Stimulated activated effector memory CD8-positive, alpha-beta T cell treated with anti-CD3 and anti-CD28 coated beads, Interleukin-12 subunit alpha, Interleukin-12 subunit beta, amount 100 ng/mL, for 72 hours (primary cell): Measurements from ENCODE around the gene CAMKMT.

Source experiments
- ATAC-seq: fragments of 150-1000 bp; cut with Tn5 transposase; 2 replicates; pipeline ENCODE4 v1.10.0; 2021
- DNase-seq, 2 donors: peaks; one replicate each; pipeline ENCODE4 v3.0.0; 2021 to 2022; ENCODE audit warnings: low spot score in 2 of 2
- H3K27ac Mint-ChIP-seq: one replicate; pipeline ENCODE4 v1.8.0; 2022; ENCODE audit warnings: mild to moderate bottlenecking, mixed read lengths
- H3K36me3 Mint-ChIP-seq: one replicate; pipeline ENCODE4 v1.8.0; 2022; ENCODE audit warnings: mild to moderate bottlenecking, mixed read lengths
- H3K4me1 Mint-ChIP-seq: one replicate; pipeline ENCODE4 v1.8.0; 2022; ENCODE audit warnings: mixed read lengths
- H3K4me3 Mint-ChIP-seq: one replicate; pipeline ENCODE4 v1.8.0; 2022; ENCODE audit warnings: mild to moderate bottlenecking, mixed read lengths
- H3K9me3 Mint-ChIP-seq: one replicate; pipeline ENCODE4 v1.8.0; 2022; ENCODE audit warnings: mixed read lengths

The CAMKMT gene

DNA sequence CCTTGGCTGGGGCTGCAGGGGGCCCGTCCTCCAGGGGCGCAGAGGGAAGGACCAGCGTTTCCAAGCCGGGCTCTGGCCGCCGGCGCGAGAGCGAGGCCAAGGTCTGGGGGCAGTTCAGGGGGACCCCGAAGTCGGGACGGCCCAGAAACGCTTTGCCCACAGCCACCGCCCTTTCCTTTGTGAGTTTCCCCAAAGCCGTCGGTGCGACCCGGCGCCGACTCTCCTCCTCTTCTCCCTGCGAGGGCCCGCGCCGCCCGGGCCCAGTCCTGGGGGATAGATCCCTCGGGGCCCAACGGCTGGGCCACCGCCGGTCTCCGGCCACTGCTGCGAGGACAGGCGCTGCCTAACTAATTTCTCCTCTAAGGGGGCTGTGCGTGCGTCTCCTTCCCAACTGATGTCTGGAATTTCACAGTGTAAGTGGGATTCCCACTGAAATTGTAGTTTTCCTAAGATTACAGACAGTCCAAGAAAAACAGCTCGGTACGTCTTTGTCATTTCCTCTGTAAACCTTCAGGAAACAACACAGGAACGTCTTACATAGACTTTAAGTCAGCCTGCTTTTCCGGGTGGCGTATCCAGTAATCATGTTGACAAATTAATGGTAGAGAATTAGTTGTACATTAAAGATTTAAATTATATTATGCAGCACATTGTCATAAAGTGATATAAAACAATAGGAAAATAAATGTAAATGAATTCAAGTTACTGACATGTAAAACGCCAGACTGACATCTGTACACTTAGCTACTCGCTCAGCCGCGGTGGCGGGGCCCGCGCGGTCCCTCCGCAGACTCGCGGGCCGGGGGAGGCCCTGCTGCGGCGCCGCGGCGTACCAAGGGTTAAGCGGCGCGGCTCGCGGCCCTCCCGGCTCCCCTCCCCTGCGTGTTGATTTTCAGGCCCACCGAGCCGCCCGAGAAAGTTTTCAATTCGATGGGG lies 440.4 kb downstream of the CAMKMT start:
- H3K4me3 Mint-ChIP-seq, result peak overlapping the region; percentile 26
- no peak for ATAC-seq
- no peaks in the 10 kb centered on the region for H3K4me1 Mint-ChIP-seq
- no peak for DNase-seq
- no peak overlapping the region for H3K27ac Mint-ChIP-seq
- no peaks in the 10 kb centered on the region for H3K36me3 Mint-ChIP-seq
- H3K9me3 Mint-ChIP-seq, result no peaks in the 10 kb centered on the region

DNA sequence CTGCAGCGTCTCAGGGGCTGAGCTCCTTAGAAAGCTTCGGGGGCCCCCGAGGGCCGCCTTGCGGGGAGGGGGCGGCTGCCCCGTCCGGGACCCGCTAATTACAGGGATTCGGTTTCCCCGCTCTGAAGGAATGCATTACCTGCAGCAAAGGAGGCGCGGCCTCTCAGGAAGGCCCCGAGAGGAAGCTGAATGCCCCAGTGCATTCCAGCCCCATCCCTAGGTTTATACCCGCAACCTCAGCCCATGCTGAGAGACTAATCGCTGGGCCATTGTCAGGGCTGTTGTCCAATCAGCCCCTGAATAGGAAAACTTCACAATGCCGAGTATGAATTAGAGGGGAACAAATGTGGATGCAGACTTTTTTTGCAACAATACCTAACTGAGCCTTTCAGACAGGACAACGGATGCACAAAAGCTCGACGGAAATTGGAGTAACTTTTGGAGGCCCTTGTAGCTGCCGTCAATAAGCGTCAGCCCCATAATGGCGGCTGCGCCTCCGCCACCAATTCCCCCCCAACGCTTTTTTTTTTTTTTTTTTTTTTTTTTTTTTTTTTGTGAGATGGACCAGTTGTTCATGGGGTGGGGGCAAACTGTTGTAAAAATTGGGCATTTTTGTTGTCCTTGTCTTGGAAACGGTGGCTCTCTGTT lies 441.2 kb downstream of the CAMKMT start:
- Mint-ChIP-seq H3K27ac (no peak overlapping the region), H3K9me3 (no peaks in the 10 kb centered on the region), H3K36me3 (no peaks in the 10 kb centered on the region), H3K4me1 (no peaks in the 10 kb centered on the region), H3K4me3 (no peak overlapping the region)
- no peak for DNase-seq
- no peak for ATAC-seq

DNA sequence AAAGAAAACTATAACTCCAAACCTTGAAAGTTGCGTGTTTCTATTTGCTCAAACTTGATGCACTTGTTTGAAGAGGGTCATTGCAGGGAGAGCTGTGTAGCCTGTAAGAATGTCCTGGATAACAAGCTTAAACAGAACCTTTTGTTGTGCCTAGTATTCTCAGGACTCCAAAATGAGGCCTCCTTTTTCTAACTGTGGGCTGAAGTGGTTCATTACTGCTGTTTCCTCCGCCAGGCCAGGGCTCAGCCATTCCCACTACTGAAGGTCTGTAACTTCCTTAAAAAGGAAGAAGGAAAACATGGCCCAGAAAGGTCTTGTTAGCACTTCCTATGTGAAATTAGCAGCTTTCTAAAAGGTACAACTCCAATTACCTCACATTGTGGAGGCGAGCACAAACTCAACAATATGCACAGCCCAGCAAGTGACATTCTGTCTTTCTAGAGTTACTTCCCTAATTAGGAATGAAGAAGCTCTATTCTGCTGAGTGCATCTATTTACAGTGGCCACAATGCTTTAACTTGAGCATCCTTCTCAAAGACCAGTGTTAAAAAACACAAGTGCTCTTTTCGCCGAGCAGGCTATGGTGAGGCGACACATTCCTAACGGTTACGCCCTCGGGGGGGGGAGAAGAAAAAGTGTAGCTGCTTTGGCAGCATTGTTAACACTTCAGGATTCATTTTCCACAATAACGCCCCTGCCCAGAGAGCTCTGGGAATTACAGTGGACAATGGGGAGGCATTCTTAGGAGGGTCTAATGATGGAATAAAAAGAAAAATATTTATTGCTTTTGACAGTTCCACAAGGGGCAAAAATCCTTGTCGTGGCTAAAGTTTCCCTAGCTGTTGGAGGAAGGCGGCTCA lies 442.9 kb downstream of the CAMKMT start:
- Mint-ChIP-seq H3K36me3 (no peaks in the 10 kb centered on the region), H3K9me3 (no peaks in the 10 kb centered on the region), H3K27ac (no peak overlapping the region), H3K4me3 (no peak overlapping the region), H3K4me1 (no peaks in the 10 kb centered on the region)
- DNase-seq (no peak), ATAC-seq (no peak)

DNA sequence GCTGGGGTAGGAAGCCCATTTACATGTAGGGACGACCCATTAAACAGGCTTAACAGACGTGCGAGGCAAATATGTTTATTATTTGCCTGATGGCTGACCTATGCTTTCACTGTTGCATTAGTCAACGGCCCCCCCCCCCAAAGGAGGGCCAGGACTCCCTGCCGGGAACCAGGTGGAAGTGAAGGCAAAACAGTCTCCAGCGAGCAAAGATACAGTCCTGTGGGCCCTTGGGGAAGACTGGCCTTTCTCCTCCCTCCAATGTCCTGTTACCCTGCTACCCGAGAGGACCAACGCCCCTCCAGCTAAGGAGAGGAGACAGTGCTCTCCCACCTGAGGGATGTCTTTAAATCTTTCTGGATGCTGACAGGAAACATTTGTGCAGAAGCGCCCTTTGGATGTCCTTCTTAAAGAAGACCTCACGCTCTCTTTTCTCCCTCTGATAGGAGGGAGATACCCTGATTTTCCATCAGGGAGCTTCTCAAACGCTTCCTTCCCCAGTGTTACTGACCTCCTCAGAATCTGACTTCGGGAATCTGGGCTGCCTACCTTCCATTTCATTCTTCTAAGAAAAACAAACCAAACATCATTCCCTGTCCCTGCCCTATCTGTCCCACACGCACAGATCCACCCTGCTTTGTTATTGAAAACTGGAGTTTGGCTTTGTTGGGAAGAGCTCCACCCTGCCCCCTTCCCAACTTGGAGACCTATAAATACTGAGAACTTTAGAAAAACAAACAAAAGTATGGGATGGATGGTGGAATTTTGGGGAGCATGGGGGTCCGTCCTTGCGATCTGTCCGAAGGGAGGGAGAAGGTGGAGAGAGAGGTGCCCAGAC lies 443.9 kb downstream of the CAMKMT start:
- ATAC-seq, result no peak
- H3K4me3 Mint-ChIP-seq, result no peak overlapping the region
- no peak overlapping the region for H3K27ac Mint-ChIP-seq
- DNase-seq, result no peak
- H3K36me3 Mint-ChIP-seq, result no peaks in the 10 kb centered on the region
- no peaks in the 10 kb centered on the region for H3K9me3 Mint-ChIP-seq
- no peaks in the 10 kb centered on the region for H3K4me1 Mint-ChIP-seq

DNA sequence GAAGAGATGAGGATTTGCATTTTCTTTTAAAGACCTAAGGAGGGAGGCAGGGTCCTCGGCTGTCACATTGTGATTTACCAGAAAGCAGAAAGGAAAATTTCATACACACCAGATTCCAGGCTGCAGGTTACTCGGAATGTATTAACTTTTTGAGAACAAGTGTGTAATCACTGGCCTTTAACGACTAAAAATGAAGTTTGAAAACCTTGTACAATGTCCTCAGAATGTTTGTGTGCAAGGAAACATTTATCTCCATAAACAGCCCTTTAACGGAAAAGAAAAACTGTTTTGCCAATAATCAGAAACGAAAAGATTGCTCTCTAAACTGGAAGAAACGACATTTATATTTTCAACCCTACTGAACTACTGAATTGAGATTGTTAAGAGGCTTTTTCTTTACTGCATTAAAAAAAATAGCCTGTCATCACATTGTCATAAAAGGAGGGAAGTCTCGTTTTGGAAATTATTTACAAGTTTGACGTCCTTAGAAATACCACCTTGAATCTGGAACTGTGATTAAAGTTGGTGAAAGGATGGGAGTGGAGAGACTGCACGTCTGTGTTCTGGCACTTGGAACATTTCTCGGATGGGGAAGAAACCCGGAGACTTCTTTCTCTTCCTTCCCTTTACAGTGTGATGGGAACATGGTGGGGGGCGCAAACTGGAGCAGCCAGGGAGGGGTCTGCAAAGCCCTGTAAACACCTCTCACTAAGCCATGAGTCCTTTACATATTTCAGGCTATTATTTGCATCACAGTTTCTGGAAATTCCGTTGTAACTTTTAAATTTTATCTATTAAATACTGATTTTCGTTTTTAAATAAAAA lies 445.7 kb downstream of the CAMKMT start:
- no peaks in the 10 kb centered on the region for H3K9me3 Mint-ChIP-seq
- DNase-seq (no peak), ATAC-seq (no peak)
- no peaks in the 10 kb centered on the region for H3K36me3 Mint-ChIP-seq
- H3K4me3 Mint-ChIP-seq, result no peak overlapping the region
- H3K4me1 Mint-ChIP-seq, result no peaks in the 10 kb centered on the region
- no peak overlapping the region for H3K27ac Mint-ChIP-seq

DNA sequence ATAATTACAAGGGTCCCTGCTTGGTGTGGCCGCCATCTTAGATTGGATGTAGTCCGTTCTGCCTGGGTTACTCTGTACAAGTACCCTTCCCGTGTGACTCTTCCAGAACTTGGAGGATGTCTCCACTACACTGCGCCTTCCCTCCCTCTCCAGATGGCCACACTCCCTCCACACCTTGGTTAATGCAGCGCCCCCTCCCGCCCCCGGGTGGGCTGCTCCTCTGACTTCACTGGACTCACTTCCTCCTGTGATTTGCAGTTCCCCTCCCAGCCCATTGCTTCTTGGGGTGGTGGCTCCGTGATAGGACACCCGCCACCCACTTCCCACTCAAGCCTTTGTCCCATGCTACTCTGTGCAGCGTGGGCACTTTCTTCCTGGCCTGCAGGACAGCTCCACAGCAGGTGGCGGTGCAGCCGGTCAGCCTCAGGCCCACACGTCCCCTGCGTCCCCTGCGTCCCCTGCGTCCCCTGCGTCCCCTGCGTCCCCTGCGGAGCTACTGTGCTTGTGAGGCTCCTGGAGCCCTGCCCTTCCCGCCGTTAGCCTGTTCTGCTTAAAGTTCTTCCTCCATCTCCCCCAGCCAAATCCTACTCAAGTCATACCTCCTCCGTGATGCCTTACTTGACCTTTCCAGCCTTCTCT lies 449.3 kb downstream of the CAMKMT start:
- H3K4me3 Mint-ChIP-seq, result no peak overlapping the region

GRCh38 chr2:44813165-44813564 lies 451.4 kb downstream of the CAMKMT start:
- no peak for ATAC-seq
- H3K36me3 Mint-ChIP-seq, result no peaks in the 10 kb centered on the region

More for the DNA sequence above, 449.3 kb downstream of the CAMKMT start:
- Mint-ChIP-seq H3K27ac (no peak overlapping the region), H3K36me3 (no peaks in the 10 kb centered on the region), H3K9me3 (no peaks in the 10 kb centered on the region), H3K4me1 (no peaks in the 10 kb centered on the region)
- peak; percentile 31 for ATAC-seq
- DNase-seq, result no peak

GRCh38 chr2:44813658-44814057 lies 451.9 kb downstream of the CAMKMT start:
- no peak for DNase-seq
- H3K9me3 Mint-ChIP-seq, result no peaks in the 10 kb centered on the region
- ATAC-seq, result no peak
- H3K27ac Mint-ChIP-seq, result no peak overlapping the region
- H3K4me3 Mint-ChIP-seq, result no peak overlapping the region
- H3K4me1 Mint-ChIP-seq, result no peaks in the 10 kb centered on the region
- H3K36me3 Mint-ChIP-seq, result no peaks in the 10 kb centered on the region

More at GRCh38 chr2:44813165-44813564, 451.4 kb downstream of the CAMKMT start:
- no peak for DNase-seq
- H3K4me3 Mint-ChIP-seq, result no peak overlapping the region
- no peak overlapping the region for H3K27ac Mint-ChIP-seq
- H3K9me3 Mint-ChIP-seq, result no peaks in the 10 kb centered on the region
- H3K4me1 Mint-ChIP-seq, result no peaks in the 10 kb centered on the region

DNA sequence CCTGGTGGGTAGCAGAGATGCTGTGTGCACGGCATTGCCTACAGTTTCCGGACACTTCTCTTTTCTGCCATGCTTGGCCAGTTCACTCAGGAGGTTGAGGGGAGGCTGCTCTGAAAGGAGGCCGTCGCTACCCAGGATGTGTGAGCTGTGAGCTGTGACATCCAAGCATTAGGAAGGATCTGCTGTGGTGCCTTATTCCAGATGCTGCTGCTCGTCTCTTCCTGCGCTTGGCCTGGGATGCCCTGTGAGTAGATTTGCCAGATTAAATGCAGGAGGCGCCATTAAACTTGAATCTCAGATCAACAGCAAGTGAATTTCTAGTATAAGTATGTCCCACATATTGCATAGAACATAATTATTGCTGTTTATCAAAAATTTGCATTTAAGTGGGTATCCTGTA lies 455.5 kb downstream of the CAMKMT start:
- Mint-ChIP-seq H3K27ac (no peak overlapping the region), H3K9me3 (no peaks in the 10 kb centered on the region), H3K4me3 (no peak overlapping the region), H3K36me3 (no peaks in the 10 kb centered on the region), H3K4me1 (no peaks in the 10 kb centered on the region)
- ATAC-seq (no peak), DNase-seq (no peak)

GRCh38 chr2:44817673-44818335 lies 456.1 kb downstream of the CAMKMT start:
- no peaks in the 10 kb centered on the region for H3K4me1 Mint-ChIP-seq
- H3K36me3 Mint-ChIP-seq, result no peaks in the 10 kb centered on the region
- H3K27ac Mint-ChIP-seq, result no peak overlapping the region
- ATAC-seq (no peak), DNase-seq (no peak)
- H3K9me3 Mint-ChIP-seq, result no peaks in the 10 kb centered on the region
- no peak overlapping the region for H3K4me3 Mint-ChIP-seq

GRCh38 chr2:44819061-44819460 lies 457.3 kb downstream of the CAMKMT start:
- DNase-seq, result no peak
- no peaks in the 10 kb centered on the region for H3K4me1 Mint-ChIP-seq
- H3K9me3 Mint-ChIP-seq, result no peaks in the 10 kb centered on the region
- H3K36me3 Mint-ChIP-seq, result no peaks in the 10 kb centered on the region
- no peak overlapping the region for H3K27ac Mint-ChIP-seq
- no peak for ATAC-seq
- H3K4me3 Mint-ChIP-seq, result no peak overlapping the region

GRCh38 chr2:44821500-44821899 lies 459.8 kb downstream of the CAMKMT start:
- Mint-ChIP-seq H3K4me3 (no peak overlapping the region), H3K4me1 (no peaks in the 10 kb centered on the region), H3K9me3 (no peaks in the 10 kb centered on the region), H3K27ac (no peak overlapping the region), H3K36me3 (no peaks in the 10 kb centered on the region)
- DNase-seq, result no peak
- no peak for ATAC-seq

DNA sequence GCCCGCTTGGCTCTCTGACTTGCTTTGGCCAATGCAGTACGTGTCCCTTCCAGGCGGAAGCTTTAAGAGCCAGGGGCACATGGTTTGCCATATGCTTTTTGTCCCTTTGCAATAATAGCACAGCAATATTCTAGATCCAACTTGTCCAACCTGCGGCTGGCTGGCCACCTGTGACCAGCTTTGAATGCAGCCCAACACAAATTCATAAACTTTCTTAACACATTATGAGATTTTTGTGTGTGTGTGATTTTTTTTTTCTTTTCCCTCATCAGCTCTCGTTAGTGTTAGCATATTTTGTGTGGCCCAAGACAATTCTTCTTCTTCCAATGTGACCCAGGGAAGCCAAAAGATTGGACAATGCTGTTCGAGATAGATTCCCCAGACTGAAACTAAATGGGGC lies 460.4 kb downstream of the CAMKMT start:
- no peaks in the 10 kb centered on the region for H3K36me3 Mint-ChIP-seq

More for the DNA sequence above, 460.4 kb downstream of the CAMKMT start:
- no peak for ATAC-seq
- no peak overlapping the region for H3K27ac Mint-ChIP-seq
- no peak for DNase-seq
- no peaks in the 10 kb centered on the region for H3K9me3 Mint-ChIP-seq
- no peaks in the 10 kb centered on the region for H3K4me1 Mint-ChIP-seq
- no peak overlapping the region for H3K4me3 Mint-ChIP-seq
